ENCODE results near the gene CRIP2.

Gene CRIP2

DNA sequence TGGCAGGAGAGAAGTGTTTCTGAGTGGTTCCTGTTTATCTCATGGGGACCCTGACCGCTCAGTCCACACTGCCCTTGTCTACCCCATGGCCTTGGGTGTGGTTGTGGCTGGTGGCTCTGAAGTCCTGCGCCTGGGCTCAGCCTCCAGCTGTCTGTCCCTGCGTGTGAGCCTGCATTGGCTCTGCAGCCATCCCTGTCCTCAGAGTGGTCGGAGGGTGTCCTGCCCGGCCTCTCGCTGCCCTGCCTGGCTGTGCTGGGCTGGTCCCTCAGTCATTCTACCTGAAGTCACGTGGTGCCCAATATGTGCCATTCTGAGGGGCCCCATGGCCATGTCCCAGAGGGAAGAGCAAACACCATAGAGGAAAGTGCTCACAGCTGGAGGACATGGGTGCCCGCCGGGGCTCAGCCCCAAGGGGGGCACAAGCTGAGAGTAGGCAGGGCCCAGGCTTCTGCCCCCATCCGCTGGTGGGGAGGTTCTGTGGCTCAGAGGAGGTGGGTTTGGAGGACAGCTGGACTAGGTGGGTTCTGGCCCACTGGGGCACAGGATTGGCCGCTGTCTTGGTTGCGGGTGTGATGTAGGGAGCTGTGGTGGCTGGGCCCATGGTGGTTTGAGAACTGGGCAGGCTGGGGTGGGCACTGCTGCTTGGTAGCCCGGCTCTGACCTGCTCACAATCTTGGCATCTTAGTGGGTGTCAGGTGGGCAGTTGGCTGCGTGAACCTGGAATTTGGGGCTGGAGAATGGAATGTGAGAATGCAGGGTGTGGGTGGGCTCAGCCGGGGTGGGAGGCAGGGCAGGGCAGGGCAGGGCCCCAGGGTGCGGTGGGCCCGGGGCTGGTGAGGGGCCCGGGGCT, 28.1 kb downstream of the CRIP2 start:
- in situ Hi-C loops (cut with MboI; ENCODE audit: low pct_unique_long_range_greater_than_20kb, low sequenced_read_pairs, unreplicated experiment) = loop anchor here (25.0 kb wide), 1 partner anchor 390 kb away; no protein-coding TSS in a partner anchor

DNA sequence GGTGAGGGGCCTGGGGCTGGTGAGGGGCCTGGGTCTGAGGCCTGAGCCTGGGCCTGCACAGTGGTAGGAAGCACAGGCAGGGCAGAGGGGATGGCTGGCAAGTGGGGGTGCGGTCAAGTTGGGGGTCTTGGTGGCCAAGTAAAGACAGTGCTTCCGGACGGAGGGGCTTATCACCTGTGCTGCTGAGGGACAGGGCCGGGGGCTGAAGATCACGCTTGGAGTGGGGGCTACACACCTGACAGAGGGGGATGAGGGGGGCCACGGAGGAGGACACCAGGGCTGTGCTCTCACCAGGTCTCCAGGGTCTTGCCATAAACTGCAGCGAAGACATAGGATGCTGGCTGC, 28.6 kb downstream of the CRIP2 start:
- in situ Hi-C loops (cut with MboI; ENCODE audit: low pct_unique_long_range_greater_than_20kb, low sequenced_read_pairs, unreplicated experiment) = loop anchor here (25.0 kb wide), 1 partner anchor 391 kb away; no protein-coding TSS in a partner anchor
- DNase-seq (ENCODE audit: low spot score) = no peak
- TF ChIP-seq, protein P1, sequence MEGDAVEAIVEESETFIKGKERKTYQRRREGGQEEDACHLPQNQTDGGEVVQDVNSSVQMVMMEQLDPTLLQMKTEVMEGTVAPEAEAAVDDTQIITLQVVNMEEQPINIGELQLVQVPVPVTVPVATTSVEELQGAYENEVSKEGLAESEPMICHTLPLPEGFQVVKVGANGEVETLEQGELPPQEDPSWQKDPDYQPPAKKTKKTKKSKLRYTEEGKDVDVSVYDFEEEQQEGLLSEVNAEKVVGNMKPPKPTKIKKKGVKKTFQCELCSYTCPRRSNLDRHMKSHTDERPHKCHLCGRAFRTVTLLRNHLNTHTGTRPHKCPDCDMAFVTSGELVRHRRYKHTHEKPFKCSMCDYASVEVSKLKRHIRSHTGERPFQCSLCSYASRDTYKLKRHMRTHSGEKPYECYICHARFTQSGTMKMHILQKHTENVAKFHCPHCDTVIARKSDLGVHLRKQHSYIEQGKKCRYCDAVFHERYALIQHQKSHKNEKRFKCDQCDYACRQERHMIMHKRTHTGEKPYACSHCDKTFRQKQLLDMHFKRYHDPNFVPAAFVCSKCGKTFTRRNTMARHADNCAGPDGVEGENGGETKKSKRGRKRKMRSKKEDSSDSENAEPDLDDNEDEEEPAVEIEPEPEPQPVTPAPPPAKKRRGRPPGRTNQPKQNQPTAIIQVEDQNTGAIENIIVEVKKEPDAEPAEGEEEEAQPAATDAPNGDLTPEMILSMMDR (IDR thresholded peaks at IDR 0.05; ENCODE audit: extremely low read depth, insufficient read depth, missing control alignments) = no peak

More for the DNA sequence above, 28.1 kb downstream of the CRIP2 start:
- TF ChIP-seq, protein P1 (IDR thresholded peaks at IDR 0.05; ENCODE audit: extremely low read depth, insufficient read depth, missing control alignments) = no peak
- no peak for DNase-seq (ENCODE audit: low spot score)

DNA sequence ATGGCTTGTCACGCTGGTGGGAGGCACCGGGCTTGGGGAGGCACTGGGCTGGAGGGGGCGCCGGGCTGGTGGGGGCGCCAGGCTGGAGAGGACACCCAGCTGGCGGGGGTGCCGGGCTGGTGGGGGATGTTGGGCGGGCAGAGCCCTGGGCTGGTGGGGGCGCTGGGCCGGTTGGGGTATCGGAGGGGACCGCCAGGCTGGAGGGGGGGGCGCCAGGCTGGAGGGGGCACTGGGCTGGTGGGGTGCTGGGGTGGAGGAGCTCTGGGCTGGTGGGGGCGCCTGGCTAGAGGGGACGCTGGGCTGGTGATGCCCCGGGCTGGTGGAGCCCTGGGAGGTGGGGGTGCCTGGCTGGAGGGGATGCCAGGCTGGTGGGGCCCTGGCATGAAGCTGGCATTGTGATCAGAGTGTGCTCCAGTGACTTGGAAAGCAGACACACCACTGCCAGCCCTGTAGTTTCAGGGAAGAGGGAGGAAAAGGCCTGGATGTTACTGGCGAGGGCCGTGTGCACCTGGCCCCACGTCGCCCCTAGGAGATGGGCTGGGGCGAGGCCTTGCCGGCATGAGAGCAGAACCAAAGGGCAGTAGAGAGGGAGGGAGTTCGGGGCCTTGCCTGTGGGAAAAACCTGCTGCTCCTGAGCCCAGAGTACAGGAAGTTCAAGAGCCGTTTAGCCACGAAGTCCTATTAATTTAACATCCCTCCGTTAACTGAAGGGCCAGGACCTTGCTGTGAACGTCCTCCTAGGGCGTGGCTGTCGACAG, 29.5 kb downstream of the CRIP2 start:
- no peak for DNase-seq (ENCODE audit: low spot score)
- in situ Hi-C loops (cut with MboI; ENCODE audit: low pct_unique_long_range_greater_than_20kb, low sequenced_read_pairs, unreplicated experiment) = loop anchor here (25.0 kb wide), 1 partner anchor 392 kb away; no protein-coding TSS in a partner anchor
- TF ChIP-seq, protein P1 (IDR thresholded peaks at IDR 0.05; ENCODE audit: extremely low read depth, insufficient read depth, missing control alignments) = no peak

DNA sequence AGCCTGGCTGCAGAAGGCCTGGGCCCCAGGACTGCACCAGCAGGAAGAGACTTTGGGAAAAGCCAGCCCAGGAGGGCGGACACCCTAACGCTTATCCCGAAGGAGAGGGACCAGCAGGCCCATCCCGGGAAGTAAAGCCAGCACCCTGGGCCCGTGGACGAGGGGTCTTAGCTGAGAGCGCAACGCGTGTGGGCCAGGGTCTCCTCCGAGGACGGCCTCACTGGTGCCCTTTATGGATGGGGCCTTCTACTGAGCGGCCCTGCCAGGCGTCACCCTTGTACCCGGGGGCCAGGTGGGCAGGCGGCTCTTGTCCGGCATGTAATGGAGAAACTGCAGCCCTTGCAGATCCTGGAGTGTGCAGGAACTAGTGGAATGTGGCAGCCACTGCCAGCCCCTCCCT, 30.5 kb downstream of the CRIP2 start:
- in situ Hi-C loops (cut with MboI; ENCODE audit: low pct_unique_long_range_greater_than_20kb, low sequenced_read_pairs, unreplicated experiment) = loop anchor here (25.0 kb wide), 1 partner anchor 393 kb away; no protein-coding TSS in a partner anchor
- no peak for DNase-seq (ENCODE audit: low spot score)
- TF ChIP-seq, protein P1 (IDR thresholded peaks at IDR 0.05; ENCODE audit: extremely low read depth, insufficient read depth, missing control alignments) = no peak

DNA sequence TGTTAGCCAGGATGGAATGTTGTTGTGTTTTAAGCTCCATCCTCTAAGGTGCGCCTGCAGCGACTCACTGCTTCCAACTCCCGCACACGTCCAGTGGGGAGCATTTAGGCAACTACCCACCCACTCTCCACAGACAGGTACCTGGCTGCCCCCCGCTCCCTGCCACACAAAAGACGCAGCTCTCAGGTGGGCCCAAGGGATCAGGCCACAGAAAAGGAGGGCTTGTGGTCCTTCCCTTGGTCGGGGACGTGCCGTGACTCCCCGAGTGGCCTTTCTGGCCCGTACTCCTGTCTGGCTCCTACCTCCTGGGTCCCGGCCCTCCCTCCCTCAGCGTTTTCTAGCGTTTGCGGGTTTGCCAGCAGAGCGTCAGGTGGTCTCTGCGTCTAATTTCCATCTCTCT, 32.6 kb downstream of the CRIP2 start:
- TF ChIP-seq, protein P1 (IDR thresholded peaks at IDR 0.05; ENCODE audit: extremely low read depth, insufficient read depth, missing control alignments) = no peak
- in situ Hi-C loops (cut with MboI; ENCODE audit: low pct_unique_long_range_greater_than_20kb, low sequenced_read_pairs, unreplicated experiment) = loop anchor here (25.0 kb wide), 1 partner anchor 395 kb away; no protein-coding TSS in a partner anchor
- no peak for DNase-seq (ENCODE audit: low spot score)

DNA sequence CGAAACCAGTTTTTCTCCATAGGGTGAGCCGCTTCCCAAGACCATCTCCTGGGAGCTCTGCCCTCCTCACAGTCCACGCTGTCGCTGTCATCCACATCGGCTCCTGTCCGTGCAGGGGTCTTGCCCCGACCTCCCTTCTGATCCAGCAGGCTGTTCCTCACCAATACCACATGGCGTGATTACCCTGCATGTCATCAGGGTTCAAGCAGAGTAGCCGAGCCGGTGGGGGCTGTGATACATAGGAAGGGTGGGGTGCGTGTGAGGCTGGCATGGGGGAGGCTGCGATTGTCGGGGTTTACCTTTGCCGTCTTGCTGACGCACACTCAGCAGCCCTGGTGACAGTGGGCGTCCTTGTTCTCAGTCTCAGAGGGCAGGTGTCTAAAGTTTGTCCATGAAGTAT, 33.4 kb downstream of the CRIP2 start:
- in situ Hi-C loops (cut with MboI; ENCODE audit: low pct_unique_long_range_greater_than_20kb, low sequenced_read_pairs, unreplicated experiment) = loop anchor here (25.0 kb wide), 1 partner anchor 396 kb away; no protein-coding TSS in a partner anchor
- DNase-seq (ENCODE audit: low spot score) = no peak
- TF ChIP-seq, protein P1 (IDR thresholded peaks at IDR 0.05; ENCODE audit: extremely low read depth, insufficient read depth, missing control alignments) = no peak

Measured in GM13977 (cell line).